Body of pancreas (tissue), 4 donors: ENCODE results near the gene HCRT. TPM values are rescaled to one million over a fixed set of nuclear protein-coding genes. Genes with fewer than 3 reads are reported as not detected.
"Not testable (repeated sequence)": the region's sequence is repeated elsewhere in the genome, so short reads cannot be mapped to it uniquely, and the experiment has no call there.

ENCODE experiments used
- ATAC-seq: fragments of 150-250 bp; one replicate; pipeline ENCODE4 v1.9.1; 2016
- DNase-seq, 4 donors: peaks; one replicate each; pipeline ENCODE4 v3.0.0-alpha.2; 2019
- H3K27ac ChIP-seq, 4 donors: fragments of 200-600 bp; sonication (generic); 1 replicate in 3 of 4; 2 replicates in 1 of 4; pipeline versions ENCODE4 v1.5.1 to v1.6.1; 2016 to 2019; ENCODE audit warnings: mild to moderate bottlenecking in 1 of 4, mixed read lengths in 1 of 4, moderate library complexity in 1 of 4
- H3K27me3 ChIP-seq, 2 donors: fragments of 200-600 bp; sonication (generic); one replicate each; pipeline ENCODE4 v1.6.0; 2016; ENCODE audit warnings: mild to moderate bottlenecking in 1 of 2
- H3K36me3 ChIP-seq, 2 donors: fragments of 200-600 bp; sonication (generic); replicated peaks in 1 of 2; 2 replicates each; pipeline ENCODE4 v1.5.1; 2016; ENCODE audit warnings: low read depth in 2 of 2; ENCODE audit not compliant: insufficient read depth in 1 of 2
- H3K4me1 ChIP-seq: fragments of 200-600 bp; sonication (generic); one replicate; pipeline ENCODE4 v1.6.0; 2016
- H3K4me3 ChIP-seq, 2 donors: fragments of 200-600 bp; sonication (generic); 1 replicate in 1 of 2; 2 replicates in 1 of 2; pipeline ENCODE4 v1.5.1; 2016 to 2019
- H3K9me3 ChIP-seq, 3 donors: fragments of 200-600 bp; sonication (generic); 1 replicate in 2 of 3; 2 replicates in 1 of 3; pipeline ENCODE4 v1.5.1; 2016
- CTCF ChIP-seq, 7 experiments: fragments of 450-650 bp in 4 of 7; fragments of 200-600 bp in 3 of 7; sonication (generic) in 3 of 7; IDR thresholded peaks; one replicate each; pipeline ENCODE4 v1.5.1; 2016 to 2019; ENCODE audit warnings: antibody characterized with exemption in 7 of 7
- POLR2A ChIP-seq, 3 donors: fragments of 450-650 bp; IDR thresholded peaks; one replicate each; pipeline ENCODE4 v1.6.1; 2016; ENCODE audit warnings: antibody characterized with exemption in 3 of 3, mild to moderate bottlenecking in 2 of 3
- WGBS, 2 donors: methylation state at CpG; one replicate each; pipeline ENCODE4 v1.1.5; 2017; 5-methylcytosine and 5-hydroxymethylcytosine counted together
- intact Hi-C: fragments of 100-400 bp; cut with DNase I; formaldehyde crosslinking; loops from one replicate; pipeline ENCODE4 v1.15.1; 2023
- total RNA-seq, 2 donors: library from RNA; depleted of rRNA; stranded (reverse); fragments of >200 nt; gene quantifications; one replicate each; pipeline ENCODE4 v1.1.0, GENCODE V29; 2016

Gene HCRT
- total RNA-seq, 2 donors from 2014 or later = not detected

- Histone ChIP-seq H3K27ac (no peak overlapping the region), H3K4me3 (no peak overlapping the region), H3K27me3 (no peaks in the 10 kb centered on the region), H3K9me3 (no peaks in the 10 kb centered on the region), H3K36me3 (no peaks in the 10 kb centered on the region), H3K4me1 (peaks cover 7% of the 10 kb centered on the region)
- TF ChIP-seq POLR2A (IDR thresholded peaks at IDR 0.05) = no peak
- TF ChIP-seq CTCF (IDR thresholded peaks at IDR 0.05) = no peak
- intact Hi-C loops = no loop called here
- WGBS, 2 donors = 77 to 80% methylated on average over 6 to 14 of the region's 14 CpGs
- ATAC-seq (no peak), DNase-seq (no peak)
These were observed 25.3 kb downstream of the HCRT start for GRCh38 chr17:42159796-42160530.

- TF ChIP-seq POLR2A (IDR thresholded peaks at IDR 0.05) = no peak
- no peak for TF ChIP-seq CTCF (IDR thresholded peaks at IDR 0.05)
- Histone ChIP-seq H3K9me3 (no peaks in the 10 kb centered on the region), H3K4me3 (peak overlapping the region; percentile 13 to 21), H3K36me3 (no peaks in the 10 kb centered on the region), H3K4me1 (peaks cover 30% of the 10 kb centered on the region), H3K27me3 (no peaks in the 10 kb centered on the region), H3K27ac (peak overlapping the region in 1 of 4 donors; percentile 64)
- intact Hi-C loops = no loop called here
- ATAC-seq (no peak), DNase-seq (no peak)
- 48 to 62% methylated on average over 17 of the region's 17 CpGs for WGBS, 2 donors
These were observed 29.6 kb downstream of the HCRT start for GRCh38 chr17:42155614-42156045.

GRCh38 chr17:42153919-42154742 lies 31.1 kb downstream of the HCRT start:
- H3K27ac ChIP-seq = peak overlapping the region in 3 of 4 donors; percentile 47 to 81 (median 79)
- DNase-seq = no peak
- no peak for TF ChIP-seq POLR2A (IDR thresholded peaks at IDR 0.05)
- TF ChIP-seq CTCF (IDR thresholded peaks at IDR 0.05) = no peak
- no peaks in the 10 kb centered on the region for H3K9me3 ChIP-seq
- H3K27me3 ChIP-seq = no peaks in the 10 kb centered on the region
- 4 to 6% methylated on average over 14 to 15 of the region's 15 CpGs for WGBS, 2 donors
- no peak for ATAC-seq
- H3K36me3 ChIP-seq = no peaks in the 10 kb centered on the region
- peaks cover 30% of the 10 kb centered on the region for H3K4me1 ChIP-seq
- H3K4me3 ChIP-seq = peak overlapping the region; percentile 64 to 85
- intact Hi-C loops = no loop called here

- DNase-seq (no peak), ATAC-seq (no peak)
- Histone ChIP-seq H3K9me3 (no peaks in the 10 kb centered on the region), H3K4me1 (peaks cover 12% of the 10 kb centered on the region), H3K4me3 (no peak overlapping the region), H3K27me3 (no peaks in the 10 kb centered on the region), H3K36me3 (peaks cover 0 to 4% of the 10 kb centered on the region in 2 donors), H3K27ac (no peak overlapping the region)
- WGBS, 2 donors = 85 to 87% methylated on average over 13 of the region's 13 CpGs
- intact Hi-C loops = no loop called here
- TF ChIP-seq POLR2A (IDR thresholded peaks at IDR 0.05) (no peak), CTCF (IDR thresholded peaks at IDR 0.05) (no peak)
These were observed 38.2 kb downstream of the HCRT start for GRCh38 chr17:42146911-42147607.

- H3K9me3 ChIP-seq, H3K27me3 ChIP-seq, H3K36me3 ChIP-seq, H3K4me3 ChIP-seq, intact Hi-C loops: not testable (repeated sequence)
- DNase-seq (peak; percentile 40 to 77 (median 65)), ATAC-seq (peak; percentile 67)
- Histone ChIP-seq H3K27ac (peak overlapping the region in 3 of 4 donors; percentile 33 to 60 (median 53)), H3K4me1 (peaks cover 31% of the 10 kb centered on the region)
- 29 to 30% methylated on average over 4 of the region's 4 CpGs for WGBS, 2 donors
These were observed 42.1 kb downstream of the HCRT start for GRCh38 chr17:42143138-42143537.
